BE2C (cell line): ENCODE data around the gene TPCN1.

Experiments
- DNase-seq: peaks from one replicate; pipeline ENCODE4 v3.0.0-alpha.2; 2020
- H3K27me3 ChIP-seq: fragments of 250-450 bp; sonication (Bioruptor Pico); 2 replicates; pipeline ENCODE4 v1.5.1; 2020; ENCODE audit warnings: mild to moderate bottlenecking
- H3K36me3 ChIP-seq: fragments of 250-450 bp; sonication (Bioruptor Pico); 2 replicates; pipeline ENCODE4 v1.5.1; 2020; ENCODE audit warnings: mild to moderate bottlenecking
- H3K4me1 ChIP-seq: fragments of 250-450 bp; sonication (Bioruptor Pico); 2 replicates; pipeline ENCODE4 v1.5.1; 2020
- H3K4me3 ChIP-seq: 2 replicates; pipeline ENCODE4 v1.5.1; 2011; ENCODE audit warnings: low read depth, low read length
- H3K9me3 ChIP-seq: fragments of 250-450 bp; sonication (Bioruptor Pico); 2 replicates; pipeline ENCODE4 v1.5.1; 2020
- TF ChIP-seq, protein P1 (sequence below): IDR thresholded peaks from 2 replicates; pipeline ENCODE4 v1.5.1; 2012; ENCODE audit warnings: mild to moderate bottlenecking, low read depth, low read length

Gene TPCN1

DNA sequence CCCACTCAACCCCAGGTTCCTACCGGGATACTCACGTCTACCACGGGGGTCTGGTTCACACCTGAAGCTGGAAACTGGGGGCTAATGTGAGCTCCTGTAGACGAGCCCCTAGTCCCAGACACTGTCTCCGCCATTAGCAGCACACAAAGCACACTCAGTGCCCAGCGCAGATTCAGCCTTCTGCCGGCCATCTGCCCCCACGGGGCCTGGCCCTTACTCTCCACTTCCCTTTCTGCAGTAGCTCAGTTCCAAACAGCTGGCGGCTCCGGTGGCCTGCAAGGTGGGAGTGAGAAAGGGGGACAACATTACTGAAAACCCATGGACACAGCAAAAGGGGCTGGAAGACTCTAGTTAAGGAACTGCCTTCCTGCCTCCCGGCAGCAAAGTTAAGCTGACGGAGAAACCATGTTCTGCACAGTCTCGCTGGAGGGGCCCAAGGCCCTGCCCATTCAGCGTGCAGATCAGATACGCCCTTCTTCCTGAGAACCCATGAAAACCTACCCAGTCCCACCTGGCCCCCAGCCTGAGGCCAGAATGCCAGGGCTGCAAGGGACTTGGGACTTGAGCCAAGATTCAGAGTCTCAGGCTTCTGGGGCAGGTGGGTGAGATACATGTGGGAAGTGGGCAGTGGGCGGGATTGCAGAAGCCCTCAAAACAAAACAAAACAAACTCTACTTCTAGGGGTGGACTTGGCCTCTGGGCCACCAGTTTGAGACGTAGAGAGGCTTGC is 111.6 kb downstream of the TPCN1 start:
- Histone ChIP-seq H3K9me3 (no peaks in the 10 kb centered on the region), H3K27me3 (peaks cover 13% of the 10 kb centered on the region), H3K4me3 (no peak overlapping the region), H3K4me1 (no peaks in the 10 kb centered on the region), H3K36me3 (no peaks in the 10 kb centered on the region)
- DNase-seq = no peak
- TF ChIP-seq, protein P1, sequence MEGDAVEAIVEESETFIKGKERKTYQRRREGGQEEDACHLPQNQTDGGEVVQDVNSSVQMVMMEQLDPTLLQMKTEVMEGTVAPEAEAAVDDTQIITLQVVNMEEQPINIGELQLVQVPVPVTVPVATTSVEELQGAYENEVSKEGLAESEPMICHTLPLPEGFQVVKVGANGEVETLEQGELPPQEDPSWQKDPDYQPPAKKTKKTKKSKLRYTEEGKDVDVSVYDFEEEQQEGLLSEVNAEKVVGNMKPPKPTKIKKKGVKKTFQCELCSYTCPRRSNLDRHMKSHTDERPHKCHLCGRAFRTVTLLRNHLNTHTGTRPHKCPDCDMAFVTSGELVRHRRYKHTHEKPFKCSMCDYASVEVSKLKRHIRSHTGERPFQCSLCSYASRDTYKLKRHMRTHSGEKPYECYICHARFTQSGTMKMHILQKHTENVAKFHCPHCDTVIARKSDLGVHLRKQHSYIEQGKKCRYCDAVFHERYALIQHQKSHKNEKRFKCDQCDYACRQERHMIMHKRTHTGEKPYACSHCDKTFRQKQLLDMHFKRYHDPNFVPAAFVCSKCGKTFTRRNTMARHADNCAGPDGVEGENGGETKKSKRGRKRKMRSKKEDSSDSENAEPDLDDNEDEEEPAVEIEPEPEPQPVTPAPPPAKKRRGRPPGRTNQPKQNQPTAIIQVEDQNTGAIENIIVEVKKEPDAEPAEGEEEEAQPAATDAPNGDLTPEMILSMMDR = no peak

DNA sequence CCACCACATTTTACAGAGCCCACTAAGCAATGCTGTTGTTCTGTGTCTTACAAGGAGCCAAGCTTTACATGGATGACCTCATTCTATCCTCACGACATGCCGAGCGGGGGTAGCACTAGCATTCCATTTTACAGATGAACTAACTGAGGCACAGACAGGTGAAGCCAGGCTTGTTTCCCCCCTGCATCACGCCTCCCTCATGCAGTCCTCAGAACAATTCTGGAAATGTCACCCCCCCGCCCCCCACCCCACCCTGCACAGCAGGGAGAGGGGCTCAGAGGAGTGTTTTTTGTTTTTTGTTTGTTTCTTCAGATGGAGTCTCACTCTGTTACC is 112.1 kb downstream of the TPCN1 start:
- DNase-seq = no peak
- no peaks in the 10 kb centered on the region for H3K4me1 ChIP-seq
- H3K9me3 ChIP-seq = no peaks in the 10 kb centered on the region
- no peak overlapping the region for H3K4me3 ChIP-seq
- H3K27me3 ChIP-seq = peaks cover 13% of the 10 kb centered on the region
- H3K36me3 ChIP-seq = no peaks in the 10 kb centered on the region
- TF ChIP-seq, protein P1 = no peak

DNA sequence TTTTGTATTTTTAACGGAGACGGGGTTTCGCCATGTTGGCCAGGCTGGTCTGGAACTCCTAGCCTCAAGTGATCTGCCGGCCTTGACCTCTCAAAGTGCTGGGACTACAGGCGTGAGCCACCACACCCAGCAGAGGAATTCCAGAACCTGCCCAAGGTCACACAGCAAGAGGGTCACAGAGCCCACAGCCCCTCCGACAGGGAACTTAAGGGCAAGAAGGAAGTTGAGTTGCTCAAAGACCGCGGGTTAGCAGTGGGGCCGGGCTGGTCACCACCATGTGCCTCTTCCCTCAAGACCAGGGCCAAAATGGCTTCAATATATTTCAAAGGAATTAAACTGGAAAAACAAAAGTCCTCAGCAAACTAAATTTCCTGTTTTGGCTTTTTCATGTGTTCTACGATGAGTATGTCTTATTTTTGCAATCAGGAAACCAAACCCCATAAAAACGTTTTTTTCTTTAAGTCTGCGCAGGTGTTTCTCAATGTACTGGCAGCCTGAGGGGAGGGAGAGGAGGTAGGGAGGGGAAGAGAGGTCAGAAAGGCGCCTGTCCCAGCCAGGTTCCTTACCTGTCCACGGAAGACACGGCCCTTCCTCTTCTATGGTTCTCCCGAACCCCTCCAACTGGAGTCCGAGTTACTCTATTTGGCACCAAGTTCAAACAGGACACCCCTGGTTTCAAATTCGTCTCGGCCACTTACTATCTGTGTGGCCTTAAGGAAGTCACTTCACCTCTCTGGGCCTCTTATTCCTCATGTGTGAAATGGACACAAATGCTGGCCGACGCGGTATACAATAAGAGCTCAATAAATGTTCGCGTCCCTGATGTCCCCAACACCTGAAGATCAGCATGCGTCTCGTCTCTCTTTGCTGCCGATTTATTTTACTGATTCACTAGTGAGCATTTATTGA is 112.9 kb downstream of the TPCN1 start:
- H3K4me1 ChIP-seq = no peaks in the 10 kb centered on the region
- peak overlapping the region; percentile 57 for H3K4me3 ChIP-seq
- no peaks in the 10 kb centered on the region for H3K9me3 ChIP-seq
- H3K27me3 ChIP-seq = peaks cover 13% of the 10 kb centered on the region
- DNase-seq = no peak
- no peaks in the 10 kb centered on the region for H3K36me3 ChIP-seq
- TF ChIP-seq, protein P1 = no peak

DNA sequence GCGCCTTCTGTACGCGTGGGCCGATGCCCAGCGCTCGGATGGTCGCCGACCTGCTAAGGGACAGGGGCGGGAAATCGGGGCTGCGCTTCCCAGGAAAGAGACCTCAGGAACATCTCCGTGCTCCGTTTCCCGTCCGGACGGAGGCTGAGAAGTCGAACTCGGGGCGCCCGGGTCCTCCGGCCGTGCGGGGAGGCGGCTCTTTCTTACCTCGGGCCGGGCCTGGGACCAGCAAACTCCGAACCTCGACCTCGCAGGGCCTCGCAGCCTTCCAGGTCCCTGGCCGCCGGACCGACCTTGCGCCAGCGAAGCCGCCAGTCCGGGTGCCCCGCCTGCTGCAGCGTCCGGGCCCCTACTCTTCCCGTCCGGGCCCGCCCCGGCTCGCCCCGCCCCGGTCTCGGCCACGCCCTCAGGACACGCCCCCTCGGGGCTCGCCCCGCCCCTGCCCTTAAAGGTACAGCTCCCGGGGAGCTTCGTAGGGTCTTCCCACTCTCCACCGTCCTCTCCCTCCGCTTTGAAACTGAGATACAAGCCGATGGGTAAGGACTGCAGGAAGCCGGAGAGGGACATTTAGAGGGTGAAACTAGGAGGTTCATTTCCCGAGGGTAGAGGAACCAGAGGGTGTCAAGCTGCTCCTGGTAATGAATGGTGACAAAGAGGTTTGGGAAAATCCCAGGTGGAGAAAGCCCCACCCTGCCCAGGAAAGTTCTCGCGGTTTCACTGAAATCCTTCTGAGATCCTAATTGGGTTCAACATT is 113.7 kb downstream of the TPCN1 start, which contains the start of gene SLC8B1:
Gene SLC8B1 (minus strand): TSS at position 324 of the 754 bp plus-strand sequence. CDS start 2,231 bp downstream, outside the sequence.
- no peaks in the 10 kb centered on the region for H3K4me1 ChIP-seq
- peak; percentile 90 for DNase-seq
- TF ChIP-seq, protein P1 = no peak
- no peaks in the 10 kb centered on the region for H3K9me3 ChIP-seq
- no peaks in the 10 kb centered on the region for H3K36me3 ChIP-seq
- H3K27me3 ChIP-seq = peaks cover 13% of the 10 kb centered on the region
- peak within 1 kb of the TSS; percentile 57 for H3K4me3 ChIP-seq

DNA sequence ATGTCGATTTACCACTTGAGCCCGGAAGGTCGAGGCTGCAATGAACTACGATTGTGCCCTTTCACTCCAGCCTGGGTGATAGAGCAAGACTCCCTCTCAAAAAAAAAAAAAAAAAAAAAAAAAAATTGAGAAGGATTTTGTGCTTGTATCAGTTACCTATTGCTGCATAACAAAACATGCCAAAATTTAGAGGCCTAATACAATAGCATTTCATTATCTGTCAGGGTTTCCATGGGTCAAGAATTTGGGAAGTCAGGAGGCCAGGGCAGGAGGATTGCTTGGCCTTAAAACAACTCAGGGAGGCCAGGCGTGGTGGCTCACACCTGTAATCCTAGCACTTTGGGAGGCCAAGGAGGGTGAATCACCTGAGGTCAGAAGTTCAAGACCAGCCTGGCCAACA is 118.3 kb downstream of the TPCN1 start:
- TF ChIP-seq, protein P1 = no peak
- H3K4me3 ChIP-seq = no peak overlapping the region
- H3K9me3 ChIP-seq = no peaks in the 10 kb centered on the region
- H3K27me3 ChIP-seq = peaks cover 3% of the 10 kb centered on the region
- H3K4me1 ChIP-seq = no peaks in the 10 kb centered on the region
- no peak for DNase-seq
- H3K36me3 ChIP-seq = no peaks in the 10 kb centered on the region
